Pancreas (tissue), 10 donors: ENCODE measurements around the gene CELA2B. TPM values are rescaled to one million over a fixed set of nuclear protein-coding genes. Genes with fewer than 3 reads are reported as not detected.

ENCODE experiments used
- ATAC-seq, 4 donors: fragments of 200-7000 bp; cut with Tn5 transposase; one replicate each; pipeline versions ENCODE4 v1.8.0 to v1.9.1; 2020; ENCODE audit warnings: mild to moderate bottlenecking in 4 of 4, moderate library complexity in 4 of 4
- DNase-seq, 6 donors: peaks; one replicate each; pipeline ENCODE4 v3.0.0-alpha.2; 2020
- FAIRE-seq: peaks from 2 replicates; lab custom pipeline; 2012; peaks lifted over from hg19 to GRCh38; lab: Jason Lieb, UNC
- H3K27ac ChIP-seq, 4 donors: fragments of 200-600 bp; sonication (generic); 1 replicate in 3 of 4; 2 replicates in 1 of 4; pipeline versions ENCODE4 v1.5.0 to v1.8.0; 2020
- H3K27me3 ChIP-seq, 4 donors: fragments of 200-600 bp; one replicate each; pipeline ENCODE4 v1.8.0; 2021
- H3K36me3 ChIP-seq, 3 donors: fragments of 200-600 bp; sonication (generic) in 1 of 3; one replicate each; pipeline versions ENCODE4 v1.5.0 to v1.8.0; 2020 to 2021
- H3K4me1 ChIP-seq, 3 donors: fragments of 200-600 bp; one replicate each; pipeline ENCODE4 v1.8.0; 2021
- H3K4me3 ChIP-seq, 4 donors: fragments of 200-600 bp; sonication (generic) in 2 of 4; one replicate each; pipeline versions ENCODE4 v1.5.0 to v1.8.0; 2020 to 2021
- H3K9me3 ChIP-seq, 4 donors: fragments of 200-600 bp; one replicate each; pipeline ENCODE4 v1.8.0; 2021
- WGBS, 2 donors: extraction: QIAGEN DNeasy Blood & Tissue Kit; methylation state at CpG; one replicate each; pipeline ENCODE4 v1.1.7; 2013; 5-methylcytosine and 5-hydroxymethylcytosine counted together
- intact Hi-C, 3 donors: fragments of 100-400 bp; cut with DNase I; formaldehyde crosslinking; loops; one replicate each; pipeline versions ENCODE4 v1.11.1 to v1.14.2; 2022
- polyA plus RNA-seq, 2 donors: library from polyadenylated mRNA; stranded (reverse); fragments of 200-250 nt; gene quantifications; one replicate each; pipeline ENCODE4 v1.2.3, GENCODE V29; 2013
- total RNA-seq, 6 donors: library from RNA; stranded (reverse); fragmentation: NEBNext Ultra II Directional in 4 of 6; extraction: Animal tissue kit (Norgen Biotek cat#: 25700) in 4 of 6; gene quantifications; one replicate each; pipeline versions ENCODE4 v1.2.1 to v1.2.4, GENCODE V29; 2021 to 2023
- TF ChIP-seq, protein P1 (sequence below), 4 donors: fragments of 200-600 bp; sonication (generic) in 3 of 4; IDR thresholded peaks; one replicate each; pipeline versions ENCODE4 v1.5.0 to v1.8.0; 2021; ENCODE audit warnings: antibody characterized with exemption in 4 of 4
- donor health status: healthy with polysubstance abuse.
- donor health status: DM: no; HTN: no; CAD: no; lungs with moderate emphysema.
- donor health status: DM: no; HTN: no; CAD: no.
- donor health status: control.
- donor health status: control.
- donor health status: Bipolar disorder and iron deficiency.
- donor health status: DM: yes; HTN: yes; CAD: no.
- donor health status: DM: no; HTN: no; CAD: no.
- donor health status: DM: no; HTN: no; CAD: no.
- donor health status: DM: yes; HTN: yes; CAD: no.

CELA2B gene
- total and polyA plus RNA-seq, 8 donors, result 186 to 2,290 (median 558) TPM

DNA sequence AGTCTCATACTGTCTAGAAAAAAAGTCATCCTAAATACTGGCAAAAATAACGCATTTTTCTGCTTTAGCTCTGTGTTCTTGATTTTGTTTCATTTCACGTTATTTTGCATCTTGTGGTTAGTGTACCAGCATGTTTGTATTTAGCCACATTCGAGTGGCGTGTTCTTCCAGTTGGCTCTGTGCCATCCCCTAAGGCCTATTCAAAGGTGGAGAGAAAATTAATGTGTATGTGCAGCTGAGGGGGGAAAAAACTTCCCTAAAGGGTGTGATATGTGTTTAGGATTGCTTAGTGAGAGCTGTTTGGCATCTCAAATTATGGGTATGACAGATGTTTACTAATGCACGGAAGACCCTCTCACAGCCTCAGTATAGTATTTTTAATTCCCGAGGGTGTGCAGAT lies 62.9 kb downstream of the CELA2B start:
- ATAC-seq (no peak), FAIRE-seq (no peak), DNase-seq (no peak)
- 74 to 81% methylated on average over 6 of the region's 6 CpGs for WGBS, 2 donors
- no peak overlapping the region for H3K4me3 ChIP-seq
- H3K4me1 ChIP-seq, result no peaks in the 10 kb centered on the region
- intact Hi-C loops, result no loop called here
- H3K9me3 ChIP-seq, result no peaks in the 10 kb centered on the region
- no peaks in the 10 kb centered on the region for H3K27me3 ChIP-seq
- TF ChIP-seq, protein P1, sequence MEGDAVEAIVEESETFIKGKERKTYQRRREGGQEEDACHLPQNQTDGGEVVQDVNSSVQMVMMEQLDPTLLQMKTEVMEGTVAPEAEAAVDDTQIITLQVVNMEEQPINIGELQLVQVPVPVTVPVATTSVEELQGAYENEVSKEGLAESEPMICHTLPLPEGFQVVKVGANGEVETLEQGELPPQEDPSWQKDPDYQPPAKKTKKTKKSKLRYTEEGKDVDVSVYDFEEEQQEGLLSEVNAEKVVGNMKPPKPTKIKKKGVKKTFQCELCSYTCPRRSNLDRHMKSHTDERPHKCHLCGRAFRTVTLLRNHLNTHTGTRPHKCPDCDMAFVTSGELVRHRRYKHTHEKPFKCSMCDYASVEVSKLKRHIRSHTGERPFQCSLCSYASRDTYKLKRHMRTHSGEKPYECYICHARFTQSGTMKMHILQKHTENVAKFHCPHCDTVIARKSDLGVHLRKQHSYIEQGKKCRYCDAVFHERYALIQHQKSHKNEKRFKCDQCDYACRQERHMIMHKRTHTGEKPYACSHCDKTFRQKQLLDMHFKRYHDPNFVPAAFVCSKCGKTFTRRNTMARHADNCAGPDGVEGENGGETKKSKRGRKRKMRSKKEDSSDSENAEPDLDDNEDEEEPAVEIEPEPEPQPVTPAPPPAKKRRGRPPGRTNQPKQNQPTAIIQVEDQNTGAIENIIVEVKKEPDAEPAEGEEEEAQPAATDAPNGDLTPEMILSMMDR (IDR thresholded peaks at IDR 0.05), result no peak
- H3K36me3 ChIP-seq, result peaks cover 0 to 66% (median 30%) of the 10 kb centered on the region in 3 donors
- H3K27ac ChIP-seq, result no peak overlapping the region

DNA sequence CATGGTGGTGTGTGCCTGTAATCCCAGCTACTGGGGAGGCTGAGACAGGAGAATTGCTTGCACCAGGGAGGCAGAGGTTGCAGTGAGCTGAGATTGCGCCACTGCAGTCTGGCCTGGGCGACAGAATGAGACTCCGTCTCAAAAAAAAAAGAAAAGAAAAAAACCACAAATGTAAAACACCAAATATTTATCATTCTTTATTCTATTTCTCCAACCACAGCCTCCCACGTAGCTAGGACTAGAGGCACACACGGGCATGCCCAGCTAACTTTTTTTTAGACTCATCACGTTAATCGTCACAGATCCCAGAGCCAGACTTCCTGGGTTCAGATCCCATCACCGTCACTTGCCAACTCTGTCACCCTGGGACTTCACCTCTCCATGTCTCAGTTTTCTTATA lies 64.3 kb downstream of the CELA2B start:
- Histone ChIP-seq H3K4me1 (no peaks in the 10 kb centered on the region), H3K36me3 (peaks cover 0 to 77% (median 29%) of the 10 kb centered on the region in 3 donors), H3K27ac (no peak overlapping the region), H3K4me3 (no peak overlapping the region), H3K27me3 (no peaks in the 10 kb centered on the region), H3K9me3 (no peaks in the 10 kb centered on the region)
- intact Hi-C loops, result no loop called here
- DNase-seq (no peak), FAIRE-seq (no peak), ATAC-seq (no peak)
- TF ChIP-seq, protein P1 (IDR thresholded peaks at IDR 0.05), result no peak
- 90 to 97% methylated on average over 8 of the region's 8 CpGs for WGBS, 2 donors

Other genes with a start within 250 kb of the CELA2B start
- gene FHAD1, start 228.9 kb upstream of the CELA2B start, total RNA-seq, result 1 to 10 TPM; 1.1 to 5.5 (median 2.2) TPM
- 1 to 10 TPM in 1 of 2 donors, under 1 TPM in 1; 0.75 to 2.1 TPM for gene FHAD1, start 228.9 kb upstream of the CELA2B start, polyA plus RNA-seq
- 10 to 100 TPM; 35.9 to 43.6 (median 38.8) TPM for gene EFHD2, start 66.2 kb upstream of the CELA2B start, total RNA-seq
- gene EFHD2, start 66.2 kb upstream of the CELA2B start, polyA plus RNA-seq, result 10 to 100 TPM; 30.5 to 47.4 TPM
- gene CTRC, start 37.7 kb upstream of the CELA2B start, total RNA-seq, result over 10,000 TPM in 1 of 6 donors, 1,000 to 10,000 TPM in 5; 7,866 to 13,867 (median 8,408) TPM
- 1,000 to 10,000 TPM; 3,972 to 5,613 TPM for gene CTRC, start 37.7 kb upstream of the CELA2B start, polyA plus RNA-seq
- over 10,000 TPM in 2 of 6 donors, 1,000 to 10,000 TPM in 3, 100 to 1,000 TPM in 1; 360 to 20,184 (median 5,030) TPM for gene CELA2A, start 19.4 kb upstream of the CELA2B start, total RNA-seq
- gene CELA2A, start 19.4 kb upstream of the CELA2B start, polyA plus RNA-seq, result 1,000 to 10,000 TPM; 2,295 to 3,502 TPM
- gene CASP9, start 48.1 kb downstream of the CELA2B start, total RNA-seq, result 10 to 100 TPM in 1 of 6 donors, 1 to 10 TPM in 5; 6.6 to 16.3 (median 8.4) TPM
- gene CASP9, start 48.1 kb downstream of the CELA2B start, polyA plus RNA-seq, result 10 to 100 TPM; 18.5 to 32.0 TPM
- 10 to 100 TPM in 3 of 6 donors, 1 to 10 TPM in 3; 8.7 to 16.2 (median 10.2) TPM for gene DNAJC16, start 50.7 kb downstream of the CELA2B start, total RNA-seq
- gene DNAJC16, start 50.7 kb downstream of the CELA2B start, polyA plus RNA-seq, result 1 to 10 TPM; 5.0 to 6.3 TPM
- 1 to 10 TPM in 1 of 6 donors, under 1 TPM in 5; 0.43 to 1.0 (median 0.55) TPM for gene AGMAT, start 108.9 kb downstream of the CELA2B start, total RNA-seq
- gene AGMAT, start 108.9 kb downstream of the CELA2B start, polyA plus RNA-seq, result under 1 TPM; 0.28 to 0.30 TPM
- 10 to 100 TPM; 12.5 to 17.8 (median 16.3) TPM for gene DDI2, start 141.4 kb downstream of the CELA2B start, total RNA-seq
- 1 to 10 TPM; 4.7 to 7.0 TPM for gene DDI2, start 141.4 kb downstream of the CELA2B start, polyA plus RNA-seq
- 10 to 100 TPM; 22.9 to 39.6 (median 29.4) TPM for gene PLEKHM2, start 208.2 kb downstream of the CELA2B start, total RNA-seq
- 10 to 100 TPM; 33.6 to 35.1 TPM for gene PLEKHM2, start 208.2 kb downstream of the CELA2B start, polyA plus RNA-seq